CMK (cell line): Measurements from ENCODE around the gene FANCC.
"Not testable (repeated sequence)": the region's sequence is repeated elsewhere in the genome, so short reads cannot be mapped to it uniquely, and the experiment has no call there.

Source experiments
- DNase-seq: peaks from one replicate; pipeline ENCODE4 v3.0.0-alpha.2; 2010; ENCODE audit warnings: low read depth

Gene FANCC

GRCh38 chr9:95229230-95229915 is 88.1 kb downstream of the FANCC start:
- DNase-seq: peak; percentile 36

GRCh38 chr9:95226921-95227320 is 90.6 kb downstream of the FANCC start:
- DNase-seq: no peak

- DNase-seq: no peak
These were observed 91.8 kb downstream of the FANCC start for GRCh38 chr9:95225726-95226106.

- DNase-seq: no peak
These were observed 92.3 kb downstream of the FANCC start for GRCh38 chr9:95225076-95225725.

- DNase-seq: no peak
These were observed 93.0 kb downstream of the FANCC start for GRCh38 chr9:95224376-95225019.

GRCh38 chr9:95220352-95220751 is 97.2 kb downstream of the FANCC start:
- DNase-seq: not testable (repeated sequence)

- DNase-seq: no peak
These were observed 98.7 kb downstream of the FANCC start for GRCh38 chr9:95218773-95219172.

- no peak for DNase-seq
These were observed 99.6 kb downstream of the FANCC start for GRCh38 chr9:95217936-95218335.

- no peak for DNase-seq
These were observed 102.1 kb downstream of the FANCC start for GRCh38 chr9:95215336-95215898.

GRCh38 chr9:95213117-95213516 is 104.4 kb downstream of the FANCC start:
- no peak for DNase-seq

GRCh38 chr9:95211028-95211427 is 106.5 kb downstream of the FANCC start:
- no peak for DNase-seq

- DNase-seq: no peak
These were observed 110.1 kb downstream of the FANCC start for GRCh38 chr9:95207403-95207802.

- DNase-seq: no peak
These were observed 111.4 kb downstream of the FANCC start for GRCh38 chr9:95206143-95206542.

- DNase-seq: no peak
These were observed 112.8 kb downstream of the FANCC start for GRCh38 chr9:95204710-95205109.

- no peak for DNase-seq
These were observed 113.2 kb downstream of the FANCC start for GRCh38 chr9:95204310-95204709.

- not testable (repeated sequence) for DNase-seq
These were observed 114.5 kb downstream of the FANCC start for GRCh38 chr9:95203019-95203418.

- no peak for DNase-seq
These were observed 115.3 kb downstream of the FANCC start for GRCh38 chr9:95202076-95202681.

- no peak for DNase-seq
These were observed 116.3 kb downstream of the FANCC start for GRCh38 chr9:95201206-95201605.

- DNase-seq: no peak
These were observed 119.7 kb downstream of the FANCC start for GRCh38 chr9:95197692-95198271.

- DNase-seq: no peak
These were observed 124.0 kb downstream of the FANCC start for GRCh38 chr9:95193480-95193879.

GRCh38 chr9:95193067-95193466 is 124.4 kb downstream of the FANCC start:
- no peak for DNase-seq

- DNase-seq: no peak
These were observed 124.9 kb downstream of the FANCC start for GRCh38 chr9:95192631-95193030.
